GM12878 (cell line): ENCODE data around the gene RSPRY1. TPM values are rescaled to one million over a fixed set of nuclear protein-coding genes. Genes with fewer than 3 reads are reported as not detected.

Source experiments
- ATAC-seq: fragments of 200-7000 bp; cut with Tn5 transposase; 3 replicates; pipeline ENCODE4 v1.9.1; 2020; ENCODE audit warnings: mild to moderate bottlenecking, moderate library complexity
- BruUV-seq: library from RNA; stranded (reverse); fragments of 400-500 nt; replicated peaks from 2 replicates; lab custom pipeline; 2021; lab: Mats Ljungman, UMichigan
- CTCF ChIA-PET: fragments of 300-600 bp; sonication (Branson Sonifier 250); formaldehyde crosslinking; extraction: SDS; loops from one replicate; lab custom pipeline; 2021; ENCODE audit warnings: inconsistent platforms; lab: Yijun Ruan, JAX
- POLR2A ChIA-PET: fragments of 350-600 bp; formaldehyde crosslinking; extraction: SDS; loops from one replicate; lab custom pipeline; 2021; ENCODE audit warnings: inconsistent platforms; lab: Charles Lee
- RAD21 ChIA-PET: fragments of 300-600 bp; sonication (Branson Sonifier 250); formaldehyde crosslinking; loops from one replicate; lab custom pipeline; 2023; ENCODE audit warnings: antibody characterized with exemption; ENCODE audit not compliant: unreplicated experiment; lab: Charles Lee
- SMC1A ChIA-PET: fragments of 300-600 bp; sonication (Branson Sonifier 250); formaldehyde crosslinking; loops from one replicate; lab custom pipeline; 2023; ENCODE audit not compliant: unreplicated experiment, uncharacterized antibody; lab: Charles Lee
- DNase-seq: peaks from one replicate; pipeline ENCODE4 v3.0.0-alpha.2; 2011; ENCODE audit warnings: low read depth, low spot score
- FAIRE-seq: peaks from 3 replicates; lab custom pipeline; 2011; peaks lifted over from hg19 to GRCh38; lab: Jason Lieb, UNC
- H2AFZ ChIP-seq: 2 replicates; pipeline ENCODE4 v1.6.0; 2011; ENCODE audit warnings: low read depth, low read length, control low read depth; ENCODE audit not compliant: control insufficient read depth
- H3K27ac ChIP-seq: 2 replicates; pipeline ENCODE4 v1.5.1; 2011; ENCODE audit warnings: control low read depth; ENCODE audit not compliant: control insufficient read depth, insufficient read depth
- H3K27me3 ChIP-seq, 2 experiments: replicated peaks in 1 of 2; 2 replicates each; pipeline versions ENCODE4 v1.6.0 to v1.6.1; 2011; ENCODE audit warnings: low read length in 1 of 2; ENCODE audit not compliant: control insufficient read depth in 2 of 2, insufficient read depth in 2 of 2
- H3K36me3 ChIP-seq, 2 experiments: 2 replicates each; pipeline ENCODE4 v1.5.1; 2011; ENCODE audit warnings: low read length in 1 of 2; ENCODE audit not compliant: control insufficient read depth in 2 of 2, insufficient read depth in 2 of 2
- H3K4me1 ChIP-seq: 2 replicates; pipeline ENCODE4 v1.6.1; 2011; ENCODE audit warnings: mild to moderate bottlenecking, low read length, moderate library complexity, mixed read lengths; ENCODE audit not compliant: control insufficient read depth, insufficient read depth
- H3K4me2 ChIP-seq: 2 replicates; pipeline ENCODE4 v1.6.0; 2011; ENCODE audit warnings: control low read depth; ENCODE audit not compliant: control insufficient read depth, insufficient read depth
- H3K4me3 ChIP-seq: fragments of 200-600 bp; sonication (generic); 2 replicates; pipeline ENCODE4 v1.5.1; 2016
- H3K79me2 ChIP-seq: 2 replicates; pipeline ENCODE4 v1.6.0; 2011; ENCODE audit warnings: low read length; ENCODE audit not compliant: control insufficient read depth, insufficient read depth
- H3K9ac ChIP-seq: 2 replicates; pipeline ENCODE4 v1.8.0; 2011; ENCODE audit warnings: low read length, control low read depth, mixed read lengths; ENCODE audit not compliant: control insufficient read depth, insufficient read depth
- H3K9me3 ChIP-seq: replicated peaks from 3 replicates; pipeline ENCODE4 v1.5.1; 2011; ENCODE audit warnings: mild to moderate bottlenecking, low read length; ENCODE audit not compliant: control insufficient read depth, insufficient read depth
- H4K20me1 ChIP-seq: 2 replicates; pipeline ENCODE4 v1.6.0; 2011; ENCODE audit not compliant: control insufficient read depth, insufficient read depth
- FOXM1 ChIP-seq: IDR thresholded peaks from 2 replicates; pipeline ENCODE4 v1.6.1; 2012; ENCODE audit warnings: low read depth, mild to moderate bottlenecking, inconsistent platforms, low read length, moderate library complexity
- NFYA ChIP-seq: IDR thresholded peaks from 2 replicates; pipeline ENCODE4 v1.6.1; 2011; ENCODE audit warnings: low read depth, mild to moderate bottlenecking, low read length, improper control_type of control experiment, borderline replicate concordance
- NFYB ChIP-seq: IDR thresholded peaks from 2 replicates; pipeline ENCODE4 v1.6.1; 2011; ENCODE audit warnings: low read depth, mild to moderate bottlenecking, low read length, improper control_type of control experiment, moderate library complexity; ENCODE audit not compliant: insufficient read depth
- SMAD5 ChIP-seq: IDR thresholded peaks from 2 replicates; pipeline ENCODE4 v1.6.1; 2016; ENCODE audit warnings: antibody characterized with exemption, low read depth
- STAT1 ChIP-seq: fragments of 450-650 bp; conservative IDR thresholded peaks from 2 replicates; pipeline ENCODE4 v1.6.1; 2014; ENCODE audit warnings: antibody characterized with exemption, mild to moderate bottlenecking
- TCF7 ChIP-seq: IDR thresholded peaks from 2 replicates; pipeline ENCODE4 v1.6.1; 2014; ENCODE audit warnings: antibody characterized with exemption, borderline replicate concordance
- WGBS: methylation state at CpG from one replicate; pipeline ENCODE4 v1.1.6; 2016; ENCODE audit warnings: low lambda C conversion rate; ENCODE audit not compliant: insufficient replicate concordance, insufficient coverage; ENCODE audit errors: missing lambda C conversion rate; 5-methylcytosine and 5-hydroxymethylcytosine counted together
- in situ Hi-C: fragments of 300-500 bp; cut with MboI; formaldehyde crosslinking; loops from 9 replicates; pipeline ENCODE4 v1.14.3; 2018; ENCODE audit warnings: mixed read lengths
- intact Hi-C: fragments of 100-400 bp; cut with micrococcal nuclease; formaldehyde crosslinking; loops from one replicate; pipeline ENCODE4 v1.14.2; 2022; ENCODE audit not compliant: unreplicated experiment
- polyA plus RNA-seq, 11 experiments: library from polyadenylated mRNA; depleted of rRNA in 4 of 11; unstranded in 6 of 11; stranded (reverse) in 5 of 11; fragments of >200 nt; fragmentation: Nextera tagmentation in 4 of 11; fragmentation: Illumina TruSeq in 1 of 11; extraction: Ambion mirVana in 4 of 11; extraction: Trizol in 1 of 11; gene quantifications; 1 replicate in 1 of 11; 2 replicates in 10 of 11; pipeline versions ENCODE4 v1.2.1 to v1.2.3, GENCODE V29; 2011 to 2016; ENCODE audit warnings: inconsistent platforms in 2 of 11, missing spikeins in 2 of 11, low read depth in 1 of 11
- total RNA-seq, 4 experiments: library from RNA; depleted of rRNA in 3 of 4; stranded (reverse); fragments of >200 nt in 3 of 4; fragmentation: Illumina TruSeq in 1 of 4; extraction: Trizol in 1 of 4; gene quantifications; 2 replicates each; pipeline versions ENCODE4 v1.2.1 to v1.2.3, GENCODE V29; 2013 to 2021
- TF ChIP-seq, protein P1 (sequence below): fragments of 450-650 bp; IDR thresholded peaks from 2 replicates; pipeline ENCODE4 v1.6.1; 2017; ENCODE audit warnings: low read depth, mild to moderate bottlenecking, moderate library complexity
- TF ChIP-seq, protein P2 (sequence below), 3 experiments: IDR thresholded peaks in 2 of 3; conservative IDR thresholded peaks in 1 of 3; 2 replicates each; pipeline ENCODE4 v1.5.1; 2011; ENCODE audit warnings: low read depth in 3 of 3, low read length in 3 of 3, mild to moderate bottlenecking in 3 of 3, control low read depth in 2 of 3, moderate library complexity in 2 of 3, inconsistent platforms in 1 of 3, mixed read lengths in 1 of 3; ENCODE audit not compliant: control insufficient read depth in 2 of 3, insufficient read depth in 1 of 3; ENCODE audit errors: extremely low read depth in 1 of 3

RSPRY1 gene
- total and polyA plus RNA-seq, 10 of the 15 experiments (the other 5 are each of a cell fraction or from before 2014, with no cell fraction given): 18.5 to 57.0 (median 41.2) TPM

DNA sequence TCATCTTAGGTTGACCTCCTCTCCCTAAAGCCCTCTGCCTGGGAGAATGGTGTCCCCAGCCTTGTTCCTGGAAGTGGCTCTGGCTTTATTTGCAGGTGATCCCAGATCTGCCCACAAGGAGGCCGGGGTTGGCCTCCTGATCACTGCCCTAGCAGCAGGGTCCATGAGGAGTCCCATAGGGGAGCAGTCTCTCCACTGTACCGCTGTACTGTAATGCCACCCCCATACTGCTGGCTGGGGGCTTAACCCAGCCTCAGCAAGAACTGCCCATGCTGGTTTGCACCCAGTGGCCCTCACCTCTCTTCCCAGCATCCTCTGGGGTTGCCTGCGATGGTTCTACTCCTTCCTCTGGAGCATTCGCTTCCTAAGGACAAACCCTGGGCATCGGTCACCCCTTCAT, 39.4 kb upstream of the RSPRY1 start:
- H3K9me3 ChIP-seq: no peaks in the 10 kb centered on the region
- no peak overlapping the region for H3K27ac ChIP-seq
- ChIA-PET SMC1A (no interaction called here), RAD21 (no interaction called here), CTCF (no interaction called here)
- no TSS peak for BruUV-seq
- no peaks in the 10 kb centered on the region for H4K20me1 ChIP-seq
- WGBS: 84% methylated on average over 5 of the region's 5 CpGs
- H3K36me3 ChIP-seq: peaks cover 2 to 4% of the 10 kb centered on the region in 2 experiments; a peak in 3 of 4 replicates
- peaks cover 22% of the 10 kb centered on the region for H3K4me1 ChIP-seq
- DNase-seq (no peak), FAIRE-seq (no peak), ATAC-seq (peak; percentile 57)
- H2AFZ ChIP-seq: no peak overlapping the region
- H3K79me2 ChIP-seq: no peaks in the 10 kb centered on the region
- in situ Hi-C loops: no loop called here
- TF ChIP-seq, protein P1, sequence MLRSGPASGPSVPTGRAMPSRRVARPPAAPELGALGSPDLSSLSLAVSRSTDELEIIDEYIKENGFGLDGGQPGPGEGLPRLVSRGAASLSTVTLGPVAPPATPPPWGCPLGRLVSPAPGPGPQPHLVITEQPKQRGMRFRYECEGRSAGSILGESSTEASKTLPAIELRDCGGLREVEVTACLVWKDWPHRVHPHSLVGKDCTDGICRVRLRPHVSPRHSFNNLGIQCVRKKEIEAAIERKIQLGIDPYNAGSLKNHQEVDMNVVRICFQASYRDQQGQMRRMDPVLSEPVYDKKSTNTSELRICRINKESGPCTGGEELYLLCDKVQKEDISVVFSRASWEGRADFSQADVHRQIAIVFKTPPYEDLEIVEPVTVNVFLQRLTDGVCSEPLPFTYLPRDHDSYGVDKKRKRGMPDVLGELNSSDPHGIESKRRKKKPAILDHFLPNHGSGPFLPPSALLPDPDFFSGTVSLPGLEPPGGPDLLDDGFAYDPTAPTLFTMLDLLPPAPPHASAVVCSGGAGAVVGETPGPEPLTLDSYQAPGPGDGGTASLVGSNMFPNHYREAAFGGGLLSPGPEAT: no peak
- TF ChIP-seq FOXM1 (no peak), STAT1 (no peak), NFYB (no peak), NFYA (no peak), TCF7 (no peak), SMAD5 (no peak)
- TF ChIP-seq, protein P2, sequence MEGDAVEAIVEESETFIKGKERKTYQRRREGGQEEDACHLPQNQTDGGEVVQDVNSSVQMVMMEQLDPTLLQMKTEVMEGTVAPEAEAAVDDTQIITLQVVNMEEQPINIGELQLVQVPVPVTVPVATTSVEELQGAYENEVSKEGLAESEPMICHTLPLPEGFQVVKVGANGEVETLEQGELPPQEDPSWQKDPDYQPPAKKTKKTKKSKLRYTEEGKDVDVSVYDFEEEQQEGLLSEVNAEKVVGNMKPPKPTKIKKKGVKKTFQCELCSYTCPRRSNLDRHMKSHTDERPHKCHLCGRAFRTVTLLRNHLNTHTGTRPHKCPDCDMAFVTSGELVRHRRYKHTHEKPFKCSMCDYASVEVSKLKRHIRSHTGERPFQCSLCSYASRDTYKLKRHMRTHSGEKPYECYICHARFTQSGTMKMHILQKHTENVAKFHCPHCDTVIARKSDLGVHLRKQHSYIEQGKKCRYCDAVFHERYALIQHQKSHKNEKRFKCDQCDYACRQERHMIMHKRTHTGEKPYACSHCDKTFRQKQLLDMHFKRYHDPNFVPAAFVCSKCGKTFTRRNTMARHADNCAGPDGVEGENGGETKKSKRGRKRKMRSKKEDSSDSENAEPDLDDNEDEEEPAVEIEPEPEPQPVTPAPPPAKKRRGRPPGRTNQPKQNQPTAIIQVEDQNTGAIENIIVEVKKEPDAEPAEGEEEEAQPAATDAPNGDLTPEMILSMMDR (IDR thresholded peaks at IDR 0.05 in 2 of 3, conservative IDR thresholded peaks at IDR 0.05 in 1 of 3; ENCODE audit: control insufficient read depth in 2 of 3, extremely low read depth in 1 of 3, insufficient read depth in 1 of 3, low read depth in 3 of 3, low read length in 3 of 3): peak; percentile 1 to 25 (median 18); a peak in 2 of 6 replicates
- TF ChIP-seq, all 136 proteins: peak for 1
- no peak overlapping the region for H3K4me2 ChIP-seq
- no peak overlapping the region for H3K9ac ChIP-seq
- POLR2A ChIA-PET: interaction anchor here (1.4 kb wide), 1 partner anchor 19 kb away, joined by 3 read pairs; no protein-coding TSS in a partner anchor
- no peaks in the 10 kb centered on the region for H3K27me3 ChIP-seq
- no peak overlapping the region for H3K4me3 ChIP-seq
- intact Hi-C loops: no loop called here
